GM18526 (cell line): ENCODE measurements around the gene FGD5.

Experiments used
- POLR2A ChIP-seq: IDR thresholded peaks from 3 replicates; pipeline ENCODE4 v1.6.1; 2011; ENCODE audit not compliant: insufficient read length; ENCODE audit errors: extremely low read depth

Gene FGD5

GRCh38 chr3:14884665-14885064 is 65.9 kb downstream of the FGD5 start:
- TF ChIP-seq POLR2A: no peak

DNA sequence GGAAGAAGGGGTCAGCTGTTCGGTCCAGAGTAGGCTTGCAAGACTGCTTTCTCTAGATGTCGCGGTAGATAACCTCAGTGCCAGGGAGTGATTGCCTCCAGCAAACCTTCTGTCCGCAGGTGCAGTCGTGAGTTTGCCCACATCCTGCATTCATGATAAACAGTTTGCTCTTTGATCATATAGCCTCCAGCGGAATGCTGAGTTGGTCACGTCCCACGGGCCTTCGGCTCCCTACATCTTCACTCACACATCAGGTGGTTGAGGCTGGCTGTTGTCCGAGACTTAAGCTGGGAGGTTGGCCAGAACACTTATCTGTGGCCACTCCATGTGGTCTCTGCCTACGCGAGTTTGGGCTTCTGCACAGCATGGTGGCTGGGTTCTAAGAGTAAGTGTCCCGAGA is 66.5 kb downstream of the FGD5 start:
- TF ChIP-seq POLR2A: no peak

GRCh38 chr3:14886101-14886500 is 67.3 kb downstream of the FGD5 start:
- no peak for TF ChIP-seq POLR2A

GRCh38 chr3:14889205-14889604 is 70.4 kb downstream of the FGD5 start:
- TF ChIP-seq POLR2A: no peak

DNA sequence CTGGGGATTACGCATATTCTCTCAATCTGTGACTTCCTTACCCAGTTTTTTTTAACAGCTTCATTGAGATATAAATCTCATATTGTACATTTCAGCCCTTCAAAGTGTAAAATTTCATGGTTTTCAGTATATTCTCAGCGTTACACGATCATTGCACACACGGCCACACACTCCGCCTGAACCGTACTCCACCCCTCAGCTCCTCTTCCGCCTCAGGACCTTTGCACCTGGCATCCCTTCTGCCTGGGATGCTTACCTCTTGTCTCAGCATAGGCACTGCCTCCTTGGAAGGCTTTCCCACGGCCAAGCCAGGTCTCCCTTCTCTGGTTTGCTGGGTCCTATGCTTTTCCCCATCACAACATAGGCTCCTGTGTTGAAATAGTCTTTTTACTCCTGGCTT is 71.2 kb downstream of the FGD5 start:
- no peak for TF ChIP-seq POLR2A

DNA sequence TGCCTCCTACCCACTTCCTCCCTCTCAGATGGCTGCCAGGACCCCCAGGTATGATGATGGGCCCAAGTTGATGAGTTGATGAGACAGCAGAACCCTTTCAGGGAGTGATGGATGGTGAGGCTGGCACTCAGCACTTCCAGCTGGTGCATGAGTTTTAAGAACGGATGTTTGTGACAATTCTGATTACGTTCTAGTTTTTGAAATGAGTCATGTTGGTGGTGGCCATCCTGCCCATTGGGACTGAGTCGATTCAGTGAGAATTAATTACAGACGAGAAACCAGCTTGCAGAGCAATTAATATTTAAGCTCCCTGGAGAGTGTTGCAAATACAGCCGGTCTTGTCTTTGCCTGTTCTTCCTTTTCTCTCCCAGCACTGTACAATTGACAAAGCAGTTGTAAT is 71.7 kb downstream of the FGD5 start:
- TF ChIP-seq POLR2A: no peak

DNA sequence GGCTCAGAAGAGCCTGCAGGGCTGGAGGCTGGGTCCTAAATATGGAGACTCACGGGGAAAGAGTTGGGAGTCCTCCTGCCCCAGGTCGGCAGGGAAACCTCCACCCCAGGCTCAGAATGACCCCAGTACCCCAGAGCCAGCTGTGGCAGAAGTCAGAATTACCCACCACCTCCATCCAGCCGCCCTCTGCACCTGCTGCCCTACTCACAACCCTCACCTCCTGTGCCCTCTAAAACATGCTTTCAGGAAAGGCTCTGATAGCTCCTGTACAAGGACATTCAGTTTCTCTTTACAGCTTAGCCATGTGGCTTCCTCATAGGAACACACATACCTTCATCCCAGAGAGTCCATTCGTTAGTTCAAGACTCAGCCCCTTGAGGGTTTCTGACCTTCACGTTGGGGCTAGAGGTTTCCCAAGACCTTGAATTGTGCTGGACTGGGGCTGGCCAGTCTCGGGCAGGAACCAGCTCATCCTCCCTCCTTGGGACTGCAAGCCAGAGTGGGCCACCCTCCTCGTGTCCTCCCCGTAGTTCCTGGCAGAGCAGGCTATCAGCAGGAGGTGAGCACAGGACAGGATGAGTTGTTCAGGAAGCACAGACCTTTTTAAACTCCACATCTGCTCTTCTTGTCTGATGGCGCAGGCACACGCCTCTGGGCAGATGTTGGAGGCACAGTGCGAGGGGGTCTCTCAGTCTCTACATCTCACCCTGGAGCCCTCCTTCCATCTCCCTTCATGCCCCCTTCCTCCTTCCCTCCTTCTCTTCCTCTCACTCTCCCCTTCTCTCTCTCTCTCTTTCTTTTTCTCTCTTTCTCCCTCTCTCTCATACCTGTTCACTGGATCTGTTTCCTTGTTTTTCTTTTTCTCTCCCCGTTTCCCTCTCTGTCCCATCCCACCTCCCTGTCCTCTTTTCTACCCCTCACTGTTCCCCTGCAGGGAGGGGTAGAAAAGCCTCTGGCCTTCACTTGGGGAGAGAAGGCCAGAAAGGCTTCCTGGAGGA is 72.7 kb downstream of the FGD5 start:
- no peak for TF ChIP-seq POLR2A

GRCh38 chr3:14892226-14892625 is 73.5 kb downstream of the FGD5 start:
- no peak for TF ChIP-seq POLR2A

DNA sequence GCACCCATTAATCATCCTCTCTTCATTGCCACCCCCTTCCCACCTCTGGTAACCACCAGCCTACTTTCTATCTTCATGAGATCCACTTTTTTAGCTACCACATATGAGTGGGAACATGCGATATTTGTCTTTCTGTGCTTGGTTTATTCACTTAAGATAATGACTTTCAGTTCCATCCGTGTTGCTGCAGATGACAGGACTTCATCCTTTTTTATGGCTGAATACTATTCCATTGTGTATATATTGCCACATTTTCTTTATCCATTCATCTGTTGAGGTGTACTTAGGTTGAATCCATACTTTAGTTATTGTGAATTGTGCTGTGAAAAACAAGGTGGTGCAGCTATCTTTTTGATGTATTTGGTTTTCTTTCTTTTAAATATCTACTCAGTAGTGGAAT is 75.3 kb downstream of the FGD5 start:
- no peak for TF ChIP-seq POLR2A

DNA sequence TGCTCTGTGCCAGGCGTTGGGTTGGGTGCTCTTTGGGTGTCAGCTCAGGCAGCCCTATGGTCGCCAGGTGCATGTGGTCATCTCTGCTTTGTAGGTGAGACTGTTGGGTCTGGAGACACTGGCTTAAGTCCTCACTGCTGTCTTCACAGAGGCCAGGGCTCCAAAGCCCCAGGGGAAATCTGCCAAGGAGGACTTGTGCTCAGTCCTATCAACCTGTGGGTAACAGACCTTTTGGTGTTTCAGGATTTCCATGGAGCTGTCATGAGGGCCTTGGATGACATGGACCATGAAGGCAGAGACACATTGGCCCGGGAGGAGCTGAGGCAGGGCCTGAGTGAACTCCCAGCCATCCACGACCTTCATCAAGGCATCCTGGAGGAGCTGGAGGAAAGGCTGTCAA is 78.5 kb downstream of the FGD5 start:
- no peak for TF ChIP-seq POLR2A

GRCh38 chr3:14898929-14899328 is 80.2 kb downstream of the FGD5 start:
- TF ChIP-seq POLR2A: no peak

- TF ChIP-seq POLR2A: no peak
Observed at GRCh38 chr3:14899993-14900618, 81.3 kb downstream of the FGD5 start.

DNA sequence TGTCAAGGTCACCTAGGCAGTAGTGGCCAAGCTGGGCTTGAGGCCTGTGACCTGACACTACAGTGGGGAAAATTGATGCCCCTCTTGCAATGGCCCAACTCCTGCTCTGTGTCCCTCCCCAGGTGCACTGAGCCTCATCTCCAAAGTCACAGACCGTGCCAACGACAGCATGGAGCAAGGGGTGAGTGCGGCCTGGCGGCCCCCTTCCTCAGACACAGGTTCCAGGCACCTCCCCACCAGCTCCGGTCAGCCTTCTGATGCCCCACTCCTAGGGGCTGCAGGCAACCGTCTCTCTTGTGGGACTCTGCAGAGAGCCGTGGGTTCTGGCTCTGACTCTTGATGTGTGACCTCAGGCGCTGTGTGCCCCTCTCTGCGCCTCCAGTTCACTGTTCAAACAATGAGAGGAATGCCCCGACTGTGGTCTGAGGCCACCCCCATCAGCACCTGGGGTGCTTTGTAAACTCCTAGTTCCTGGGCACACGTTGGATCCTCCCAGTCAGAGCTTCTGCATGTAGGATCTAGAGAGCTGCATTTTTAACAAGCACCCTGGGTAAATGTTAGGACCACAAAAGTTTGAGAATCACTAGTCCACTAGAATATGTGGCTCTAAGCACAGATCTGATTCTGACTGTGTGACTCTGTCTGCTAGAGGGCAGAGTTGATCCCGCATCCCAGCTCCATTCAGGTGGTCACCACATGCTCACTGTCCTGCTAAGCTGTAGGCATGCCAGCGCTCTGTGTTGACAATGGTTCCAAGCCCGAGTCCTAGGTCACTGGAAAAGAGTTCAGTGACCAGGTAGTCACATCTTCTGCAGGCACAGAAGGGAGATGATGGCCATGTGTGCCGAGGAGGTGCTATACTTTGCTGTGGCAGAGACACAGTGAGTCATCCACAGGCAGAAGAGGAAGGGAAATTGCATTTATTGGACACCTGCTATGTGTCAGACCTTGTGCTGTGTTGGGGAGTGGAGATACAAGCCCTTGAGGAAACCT is 82.4 kb downstream of the FGD5 start:
- TF ChIP-seq POLR2A: no peak

GRCh38 chr3:14902719-14903118 is 84.0 kb downstream of the FGD5 start:
- TF ChIP-seq POLR2A: no peak

DNA sequence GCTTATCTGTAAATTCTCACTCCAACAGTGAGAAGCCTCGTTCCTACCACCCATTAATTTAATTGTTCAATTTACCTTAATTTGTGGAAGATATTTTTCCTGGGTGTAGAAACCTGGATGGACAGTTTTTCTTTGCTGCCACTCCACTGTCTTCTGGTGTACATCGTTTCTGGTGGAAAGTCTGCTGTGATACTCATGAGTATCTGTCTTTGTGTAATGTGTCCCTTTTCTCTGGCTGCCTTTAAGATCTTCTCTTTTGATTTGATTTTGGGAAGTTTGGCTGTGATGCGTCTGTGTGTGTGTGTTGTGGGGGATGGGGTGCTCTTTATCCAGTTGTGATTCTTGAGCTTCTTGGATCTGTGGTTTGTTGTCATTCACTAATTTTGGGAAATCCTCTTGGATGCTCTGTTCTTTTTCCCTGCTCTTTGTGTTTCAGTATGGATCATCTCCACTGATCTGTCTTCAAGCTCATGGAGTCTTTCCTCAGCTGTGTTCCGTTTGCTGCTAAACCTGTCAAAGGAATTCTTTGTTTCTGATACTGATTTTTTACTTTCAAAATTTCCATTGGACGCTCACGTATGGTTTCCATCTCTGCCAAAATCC is 86.4 kb downstream of the FGD5 start:
- TF ChIP-seq POLR2A: no peak
